ENCODE measurements around the gene CHDH. TPM values are rescaled to one million over a fixed set of nuclear protein-coding genes. Genes with fewer than 3 reads are reported as not detected.

The CHDH gene
- total and polyA plus RNA-seq, 3 experiments from 2014 or later = 0.42 to 0.71 TPM; not detected in 1

DNA sequence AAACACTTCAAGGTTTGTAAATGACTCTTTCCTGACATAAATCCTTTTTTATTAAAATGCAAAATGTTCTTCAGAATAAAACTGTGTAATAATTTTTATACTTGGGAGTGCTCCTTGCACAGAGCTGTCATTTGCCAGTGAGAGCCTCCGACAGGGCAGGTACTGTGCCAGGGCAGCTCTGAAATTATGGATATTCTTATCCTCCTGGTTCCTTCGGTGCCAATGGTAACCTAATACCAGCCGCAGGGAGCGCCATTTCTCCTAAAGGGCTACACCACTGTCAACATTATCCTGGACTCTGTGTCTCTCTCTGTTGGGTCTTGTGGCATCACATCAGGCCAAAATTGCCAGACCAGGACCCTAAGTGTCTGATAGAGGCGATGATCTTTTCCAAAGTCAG, 33.0 kb downstream of the CHDH start:
- CTCF ChIA-PET = no interaction called here
- no peak overlapping the region for H3K4me3 Mint-ChIP-seq
- no peaks in the 10 kb centered on the region for H3K36me3 ChIP-seq (ENCODE audit: insufficient read depth, low read length)
- H3K4me3 ChIP-seq (ENCODE audit: low read length) = no peak overlapping the region
- POLR2A ChIA-PET = no interaction called here
- peaks cover 0 to 2% (median 0%) of the 10 kb centered on the region in 3 donors for H3K4me1 Mint-ChIP-seq
- H3K27me3 ChIP-seq (ENCODE audit: insufficient read depth, low read length, poor library complexity, severe bottlenecking) = no peaks in the 10 kb centered on the region
- DNase-seq = no peak
- no peaks in the 10 kb centered on the region for H3K4me1 ChIP-seq (ENCODE audit: insufficient read depth, low read length)
- no peak overlapping the region for H3K27ac Mint-ChIP-seq
- H3K36me3 Mint-ChIP-seq = no peaks in the 10 kb centered on the region
- H3K9me3 Mint-ChIP-seq = no peaks in the 10 kb centered on the region
- H3K27me3 Mint-ChIP-seq = peaks cover 0 to 11% of the 10 kb centered on the region in 2 donors
- H3K27ac ChIP-seq (ENCODE audit: low read depth, low read length) = no peak overlapping the region
- H3K9me3 ChIP-seq (ENCODE audit: low read length) = no peaks in the 10 kb centered on the region

GRCh38 chr3:53812434-53812833, 33.8 kb downstream of the CHDH start:
- Mint-ChIP-seq H3K4me3 (no peak overlapping the region), H3K9me3 (no peaks in the 10 kb centered on the region), H3K27me3 (peaks cover 0 to 9% of the 10 kb centered on the region in 2 donors), H3K4me1 (no peaks in the 10 kb centered on the region), H3K27ac (no peak overlapping the region), H3K36me3 (no peaks in the 10 kb centered on the region)
- DNase-seq = no peak
- ChIA-PET CTCF (no interaction called here), POLR2A (no interaction called here)
- H3K36me3 ChIP-seq (ENCODE audit: insufficient read depth, low read length) = no peaks in the 10 kb centered on the region
- H3K4me1 ChIP-seq (ENCODE audit: insufficient read depth, low read length) = no peaks in the 10 kb centered on the region
- no peaks in the 10 kb centered on the region for H3K9me3 ChIP-seq (ENCODE audit: low read length)
- no peaks in the 10 kb centered on the region for H3K27me3 ChIP-seq (ENCODE audit: insufficient read depth, low read length, poor library complexity, severe bottlenecking)
- no peak overlapping the region for H3K27ac ChIP-seq (ENCODE audit: low read depth, low read length)
- H3K4me3 ChIP-seq (ENCODE audit: low read length) = no peak overlapping the region

DNA sequence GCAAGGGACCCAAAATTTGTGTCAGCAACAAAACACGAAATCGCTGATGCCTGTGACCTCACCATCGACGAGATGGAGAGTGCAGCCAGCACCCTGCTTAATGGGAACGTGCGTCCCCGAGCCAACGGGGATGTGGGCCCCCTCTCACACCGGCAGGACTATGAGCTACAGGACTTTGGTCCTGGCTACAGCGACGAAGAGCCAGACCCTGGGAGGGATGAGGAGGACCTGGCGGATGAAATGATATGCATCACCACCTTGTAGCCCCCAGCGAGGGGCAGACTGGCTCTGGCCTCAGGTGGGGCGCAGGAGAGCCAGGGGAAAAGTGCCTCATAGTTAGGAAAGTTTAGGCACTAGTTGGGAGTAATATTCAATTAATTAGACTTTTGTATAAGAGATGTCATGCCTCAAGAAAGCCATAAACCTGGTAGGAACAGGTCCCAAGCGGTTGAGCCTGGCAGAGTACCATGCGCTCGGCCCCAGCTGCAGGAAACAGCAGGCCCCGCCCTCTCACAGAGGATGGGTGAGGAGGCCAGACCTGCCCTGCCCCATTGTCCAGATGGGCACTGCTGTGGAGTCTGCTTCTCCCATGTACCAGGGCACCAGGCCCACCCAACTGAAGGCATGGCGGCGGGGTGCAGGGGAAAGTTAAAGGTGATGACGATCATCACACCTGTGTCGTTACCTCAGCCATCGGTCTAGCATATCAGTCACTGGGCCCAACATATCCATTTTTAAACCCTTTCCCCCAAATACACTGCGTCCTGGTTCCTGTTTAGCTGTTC, 34.9 kb downstream of the CHDH start:
- Mint-ChIP-seq H3K27ac (no peak overlapping the region), H3K4me1 (no peaks in the 10 kb centered on the region), H3K36me3 (no peaks in the 10 kb centered on the region), H3K4me3 (no peak overlapping the region), H3K27me3 (peaks cover 2 to 17% of the 10 kb centered on the region in 2 donors), H3K9me3 (no peaks in the 10 kb centered on the region)
- no peak for DNase-seq
- no peaks in the 10 kb centered on the region for H3K9me3 ChIP-seq (ENCODE audit: low read length)
- H3K36me3 ChIP-seq (ENCODE audit: insufficient read depth, low read length) = no peaks in the 10 kb centered on the region
- H3K4me3 ChIP-seq (ENCODE audit: low read length) = no peak overlapping the region
- H3K27ac ChIP-seq (ENCODE audit: low read depth, low read length) = no peak overlapping the region
- POLR2A ChIA-PET = no interaction called here
- no peaks in the 10 kb centered on the region for H3K27me3 ChIP-seq (ENCODE audit: insufficient read depth, low read length, poor library complexity, severe bottlenecking)
- CTCF ChIA-PET = no interaction called here
- H3K4me1 ChIP-seq (ENCODE audit: insufficient read depth, low read length) = no peaks in the 10 kb centered on the region

DNA sequence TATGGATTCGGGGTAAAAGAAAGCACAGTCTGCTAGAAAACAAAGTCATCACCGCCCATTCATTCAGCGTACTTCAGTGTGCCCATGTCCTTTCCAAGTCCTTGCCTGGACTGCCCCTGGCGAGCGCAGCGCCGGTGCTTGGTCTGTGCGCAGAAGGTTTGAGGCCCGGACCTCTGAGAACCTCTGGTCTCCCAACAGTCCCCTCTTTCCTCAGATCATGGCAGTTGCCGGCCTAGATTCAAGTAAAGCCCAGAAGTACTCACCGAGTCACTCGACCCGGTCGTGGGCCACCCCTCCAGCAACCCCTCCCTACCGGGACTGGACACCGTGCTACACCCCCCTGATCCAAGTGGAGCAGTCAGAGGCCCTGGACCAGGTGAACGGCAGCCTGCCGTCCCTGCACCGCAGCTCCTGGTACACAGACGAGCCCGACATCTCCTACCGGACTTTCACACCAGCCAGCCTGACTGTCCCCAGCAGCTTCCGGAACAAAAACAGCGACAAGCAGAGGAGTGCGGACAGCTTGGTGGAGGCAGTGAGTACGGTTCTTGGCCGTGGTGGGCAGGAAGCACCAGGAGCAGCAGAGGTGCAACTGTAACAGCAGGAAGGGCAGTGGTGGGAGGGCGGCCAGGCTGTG, 36.3 kb downstream of the CHDH start:
- H3K9me3 ChIP-seq (ENCODE audit: low read length) = no peaks in the 10 kb centered on the region
- no peaks in the 10 kb centered on the region for H3K4me1 ChIP-seq (ENCODE audit: insufficient read depth, low read length)
- Mint-ChIP-seq H3K4me3 (no peak overlapping the region), H3K36me3 (no peaks in the 10 kb centered on the region), H3K27ac (no peak overlapping the region), H3K9me3 (no peaks in the 10 kb centered on the region), H3K4me1 (no peaks in the 10 kb centered on the region), H3K27me3 (peaks cover 3 to 18% of the 10 kb centered on the region in 2 donors)
- H3K36me3 ChIP-seq (ENCODE audit: insufficient read depth, low read length) = no peaks in the 10 kb centered on the region
- H3K4me3 ChIP-seq (ENCODE audit: low read length) = no peak overlapping the region
- H3K27me3 ChIP-seq (ENCODE audit: insufficient read depth, low read length, poor library complexity, severe bottlenecking) = no peaks in the 10 kb centered on the region
- CTCF ChIA-PET = interaction anchor here (0.9 kb wide), 1 partner anchor 16 kb away, joined by 3 read pairs; no protein-coding TSS in a partner anchor
- no peak overlapping the region for H3K27ac ChIP-seq (ENCODE audit: low read depth, low read length)
- DNase-seq = no peak
- POLR2A ChIA-PET = no interaction called here

DNA sequence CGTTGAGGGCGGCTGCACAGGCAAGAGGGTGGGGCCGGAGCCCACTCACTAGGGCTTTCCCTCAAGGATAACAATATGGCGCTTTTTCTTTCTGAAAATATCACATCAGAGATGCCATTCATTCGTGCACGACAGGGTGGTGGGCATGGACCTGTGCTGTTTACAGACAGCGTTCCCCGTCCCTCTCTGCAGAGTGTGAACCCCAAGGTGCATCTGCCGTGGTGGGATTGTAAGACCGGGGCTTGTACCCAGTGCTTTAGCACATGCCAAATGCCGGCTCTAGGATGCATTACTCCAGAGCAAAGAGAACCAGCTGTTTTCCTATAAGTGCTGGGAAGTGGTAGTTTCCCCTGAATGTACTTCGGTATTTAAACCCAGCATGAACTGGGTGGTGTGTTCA, 37.0 kb downstream of the CHDH start:
- no peak overlapping the region for H3K4me3 Mint-ChIP-seq
- H3K36me3 Mint-ChIP-seq = no peaks in the 10 kb centered on the region
- Histone ChIP-seq H3K36me3 (ENCODE audit: insufficient read depth, low read length) (no peaks in the 10 kb centered on the region), H3K27ac (ENCODE audit: low read depth, low read length) (no peak overlapping the region), H3K4me1 (ENCODE audit: insufficient read depth, low read length) (no peaks in the 10 kb centered on the region), H3K9me3 (ENCODE audit: low read length) (no peaks in the 10 kb centered on the region), H3K27me3 (ENCODE audit: insufficient read depth, low read length, poor library complexity, severe bottlenecking) (no peaks in the 10 kb centered on the region), H3K4me3 (ENCODE audit: low read length) (no peak overlapping the region)
- peaks cover 3 to 18% of the 10 kb centered on the region in 2 donors for H3K27me3 Mint-ChIP-seq
- H3K4me1 Mint-ChIP-seq = no peaks in the 10 kb centered on the region
- ChIA-PET POLR2A (no interaction called here), CTCF (interaction anchor here (0.9 kb wide), 1 partner anchor 16 kb away, joined by 3 read pairs; no protein-coding TSS in a partner anchor)
- no peak for DNase-seq
- H3K9me3 Mint-ChIP-seq = no peaks in the 10 kb centered on the region
- H3K27ac Mint-ChIP-seq = no peak overlapping the region

- no peaks in the 10 kb centered on the region for H3K4me1 Mint-ChIP-seq
- POLR2A ChIA-PET = no interaction called here
Observed at GRCh38 chr3:53808496-53808895, 37.7 kb downstream of the CHDH start.

GRCh38 chr3:53807117-53807810, 39.0 kb downstream of the CHDH start:
- Histone ChIP-seq H3K9me3 (ENCODE audit: low read length) (no peaks in the 10 kb centered on the region), H3K4me3 (ENCODE audit: low read length) (no peak overlapping the region), H3K4me1 (ENCODE audit: insufficient read depth, low read length) (no peaks in the 10 kb centered on the region), H3K27ac (ENCODE audit: low read depth, low read length) (no peak overlapping the region), H3K27me3 (ENCODE audit: insufficient read depth, low read length, poor library complexity, severe bottlenecking) (no peaks in the 10 kb centered on the region), H3K36me3 (ENCODE audit: insufficient read depth, low read length) (no peaks in the 10 kb centered on the region)
- Mint-ChIP-seq H3K9me3 (no peaks in the 10 kb centered on the region), H3K4me3 (peak overlapping the region in 1 of 7 donors; percentile 66), H3K27ac (no peak overlapping the region), H3K36me3 (no peaks in the 10 kb centered on the region), H3K27me3 (peaks cover 3 to 18% of the 10 kb centered on the region in 2 donors), H3K4me1 (no peaks in the 10 kb centered on the region)
- ChIA-PET POLR2A (no interaction called here), CTCF (no interaction called here)
- DNase-seq = no peak

More at GRCh38 chr3:53808496-53808895, 37.7 kb downstream of the CHDH start:
- no peaks in the 10 kb centered on the region for H3K9me3 Mint-ChIP-seq
- no peaks in the 10 kb centered on the region for H3K36me3 Mint-ChIP-seq
- Histone ChIP-seq H3K36me3 (ENCODE audit: insufficient read depth, low read length) (no peaks in the 10 kb centered on the region), H3K4me1 (ENCODE audit: insufficient read depth, low read length) (no peaks in the 10 kb centered on the region), H3K9me3 (ENCODE audit: low read length) (no peaks in the 10 kb centered on the region), H3K27me3 (ENCODE audit: insufficient read depth, low read length, poor library complexity, severe bottlenecking) (no peaks in the 10 kb centered on the region), H3K4me3 (ENCODE audit: low read length) (no peak overlapping the region), H3K27ac (ENCODE audit: low read depth, low read length) (no peak overlapping the region)
- no peak for DNase-seq
- H3K27me3 Mint-ChIP-seq = peaks cover 3 to 18% of the 10 kb centered on the region in 2 donors
- CTCF ChIA-PET = no interaction called here
- no peak overlapping the region for H3K27ac Mint-ChIP-seq
- H3K4me3 Mint-ChIP-seq = no peak overlapping the region

Measured in CD8-positive, alpha-beta memory T cell (primary cell).